Large intestine (tissue), 3 donors: ENCODE data around the gene LEMD1. TPM values are rescaled to one million over a fixed set of nuclear protein-coding genes. Genes with fewer than 3 reads are reported as not detected.
"Not testable (repeated sequence)": the region's sequence is repeated elsewhere in the genome, so short reads cannot be mapped to it uniquely, and the experiment has no call there.

Experiments
- DNase-seq, 2 donors: peaks; one replicate each; pipeline versions ENCODE4 v3.0.0 to v3.0.0-alpha.2; 2013
- H3K27ac ChIP-seq: one replicate; pipeline ENCODE4 v1.5.1; 2013; ENCODE audit warnings: low read length
- H3K27me3 ChIP-seq: 2 replicates; pipeline ENCODE4 v1.6.1; 2013; ENCODE audit warnings: low read length; ENCODE audit not compliant: control insufficient read depth, insufficient read depth
- H3K36me3 ChIP-seq: 2 replicates; pipeline ENCODE4 v1.6.1; 2013; ENCODE audit warnings: low read length; ENCODE audit not compliant: control insufficient read depth, insufficient read depth
- H3K4me1 ChIP-seq: one replicate; pipeline ENCODE4 v1.6.1; 2013; ENCODE audit warnings: low read length; ENCODE audit not compliant: control insufficient read depth, insufficient read depth
- H3K4me3 ChIP-seq: one replicate; pipeline ENCODE4 v1.5.1; 2013; ENCODE audit warnings: low read length
- H3K9me3 ChIP-seq: one replicate; pipeline ENCODE4 v1.6.1; 2013; ENCODE audit warnings: mild to moderate bottlenecking, low read depth, low read length, moderate library complexity; ENCODE audit not compliant: control insufficient read depth
- WGBS: methylation state at CpG from one replicate; pipeline ENCODE4 v1.1.5; 2013; ENCODE audit warnings: low lambda C conversion rate; ENCODE audit not compliant: insufficient coverage; 5-methylcytosine and 5-hydroxymethylcytosine counted together
- polyA plus RNA-seq: library from polyadenylated mRNA; unstranded; fragments of 120-200 nt; gene quantifications from one replicate; pipeline ENCODE4 v1.2.1, GENCODE V29; 2013

The LEMD1 gene
- polyA plus RNA-seq, 1 donor, result 1.0 TPM

- no CpG with 5 or more reads among the region's 13 CpGs for WGBS
- Histone ChIP-seq H3K27ac (no peak overlapping the region), H3K27me3 (peaks cover 11% of the 10 kb centered on the region), H3K9me3 (no peaks in the 10 kb centered on the region), H3K4me3 (no peak overlapping the region), H3K36me3 (no peaks in the 10 kb centered on the region), H3K4me1 (peaks cover 63% of the 10 kb centered on the region)
- peak; percentile 64 to 77 for DNase-seq
These were observed 16.6 kb upstream of the LEMD1 start for GRCh38 chr1:205438213-205439158.

- no peak for DNase-seq
- Histone ChIP-seq H3K27ac (no peak overlapping the region), H3K27me3 (peaks cover 11% of the 10 kb centered on the region), H3K9me3 (no peaks in the 10 kb centered on the region), H3K4me3 (no peak overlapping the region), H3K36me3 (no peaks in the 10 kb centered on the region), H3K4me1 (peaks cover 53% of the 10 kb centered on the region)
- WGBS, result no CpG with 5 or more reads among the region's 2 CpGs
These were observed 15.7 kb upstream of the LEMD1 start for GRCh38 chr1:205437570-205437969.

GRCh38 chr1:205436776-205437410, 15.0 kb upstream of the LEMD1 start:
- H3K4me1 ChIP-seq, result peaks cover 47% of the 10 kb centered on the region
- no CpG with 5 or more reads among the region's 5 CpGs for WGBS
- no peak for DNase-seq
- no peaks in the 10 kb centered on the region for H3K36me3 ChIP-seq
- peaks cover 13% of the 10 kb centered on the region for H3K27me3 ChIP-seq
- no peak overlapping the region for H3K27ac ChIP-seq
- no peaks in the 10 kb centered on the region for H3K9me3 ChIP-seq
- H3K4me3 ChIP-seq, result no peak overlapping the region

GRCh38 chr1:205435578-205436573, 14.0 kb upstream of the LEMD1 start:
- peaks cover 39% of the 10 kb centered on the region for H3K4me1 ChIP-seq
- no peak overlapping the region for H3K4me3 ChIP-seq
- no peaks in the 10 kb centered on the region for H3K9me3 ChIP-seq
- peaks cover 16% of the 10 kb centered on the region for H3K27me3 ChIP-seq
- H3K36me3 ChIP-seq, result no peaks in the 10 kb centered on the region
- peak in 1 of 2 donors; percentile 19 for DNase-seq
- no peak overlapping the region for H3K27ac ChIP-seq
- WGBS, result no CpG with 5 or more reads among the region's 11 CpGs

GRCh38 chr1:205434738-205435137, 12.9 kb upstream of the LEMD1 start:
- H3K36me3 ChIP-seq, result no peaks in the 10 kb centered on the region
- no peak overlapping the region for H3K27ac ChIP-seq
- H3K27me3 ChIP-seq, result peaks cover 23% of the 10 kb centered on the region
- DNase-seq, result peak in 1 of 2 donors; percentile 67
- no peaks in the 10 kb centered on the region for H3K9me3 ChIP-seq
- WGBS, result no CpG with 5 or more reads among the region's 6 CpGs
- peaks cover 29% of the 10 kb centered on the region for H3K4me1 ChIP-seq
- no peak overlapping the region for H3K4me3 ChIP-seq

GRCh38 chr1:205432692-205433091, 10.8 kb upstream of the LEMD1 start:
- H3K4me3 ChIP-seq, H3K36me3 ChIP-seq, DNase-seq, H3K9me3 ChIP-seq, H3K27ac ChIP-seq: not testable (repeated sequence)
- no CpG with 5 or more reads among the region's 1 CpG for WGBS
- peaks cover 33% of the 10 kb centered on the region for H3K27me3 ChIP-seq
- H3K4me1 ChIP-seq, result peaks cover 14% of the 10 kb centered on the region

GRCh38 chr1:205432116-205432515, 10.3 kb upstream of the LEMD1 start:
- H3K36me3 ChIP-seq, result no peaks in the 10 kb centered on the region
- no CpG with 5 or more reads among the region's 2 CpGs for WGBS
- no peak overlapping the region for H3K4me3 ChIP-seq
- peaks cover 14% of the 10 kb centered on the region for H3K4me1 ChIP-seq
- DNase-seq, result no peak
- H3K27ac ChIP-seq, result no peak overlapping the region
- H3K27me3 ChIP-seq, result peaks cover 33% of the 10 kb centered on the region
- no peaks in the 10 kb centered on the region for H3K9me3 ChIP-seq

- Histone ChIP-seq H3K27me3 (peaks cover 34% of the 10 kb centered on the region), H3K27ac (no peak overlapping the region), H3K4me3 (peak overlapping the region; percentile 35), H3K36me3 (no peaks in the 10 kb centered on the region), H3K9me3 (no peaks in the 10 kb centered on the region), H3K4me1 (peaks cover 14% of the 10 kb centered on the region)
- WGBS, result 71% methylated on average over 1 of the region's 32 CpGs
- DNase-seq, result peak in 1 of 2 donors; percentile 50
These were observed 8.9 kb upstream of the LEMD1 start for GRCh38 chr1:205430696-205431305.

GRCh38 chr1:205429762-205430695, 8.2 kb upstream of the LEMD1 start:
- Histone ChIP-seq H3K9me3 (no peaks in the 10 kb centered on the region), H3K4me3 (peak overlapping the region; percentile 35), H3K36me3 (no peaks in the 10 kb centered on the region), H3K27ac (no peak overlapping the region), H3K4me1 (peaks cover 11% of the 10 kb centered on the region), H3K27me3 (peaks cover 38% of the 10 kb centered on the region)
- DNase-seq, result no peak
- 30% methylated on average over 2 of the region's 29 CpGs for WGBS
